Calu3 (cell line): ENCODE results near the gene RASA4. TPM values are rescaled to one million over a fixed set of nuclear protein-coding genes. Genes with fewer than 3 reads are reported as not detected.
"Not testable (repeated sequence)": the region's sequence is repeated elsewhere in the genome, so short reads cannot be mapped to it uniquely, and the experiment has no call there.

Source experiments
- BruUV-seq: library from RNA; stranded (reverse); fragments of 400-500 nt; replicated peaks from 2 replicates; lab custom pipeline; 2021; lab: Mats Ljungman, UMichigan
- CTCF ChIA-PET: fragments of 300-600 bp; sonication (Branson Sonifier 250); formaldehyde crosslinking; loops from one replicate; lab custom pipeline; 2022; ENCODE audit warnings: antibody characterized with exemption; lab: Charles Lee
- DNase-seq: peaks from one replicate; pipeline ENCODE4 v3.0.0; 2022
- H3K27ac Mint-ChIP-seq: one replicate; pipeline ENCODE4 v1.8.0; 2022; ENCODE audit warnings: mixed read lengths; ENCODE audit not compliant: unreplicated experiment
- H3K27me3 Mint-ChIP-seq: one replicate; pipeline ENCODE4 v1.8.0; 2022; ENCODE audit warnings: mixed read lengths; ENCODE audit not compliant: unreplicated experiment
- H3K36me3 Mint-ChIP-seq: one replicate; pipeline ENCODE4 v1.8.0; 2022; ENCODE audit warnings: mild to moderate bottlenecking, moderate library complexity, mixed read lengths; ENCODE audit not compliant: insufficient read depth, unreplicated experiment
- H3K4me1 Mint-ChIP-seq: one replicate; pipeline ENCODE4 v1.8.0; 2022; ENCODE audit warnings: mild to moderate bottlenecking, low read depth, mixed read lengths; ENCODE audit not compliant: unreplicated experiment
- H3K4me3 Mint-ChIP-seq: one replicate; pipeline ENCODE4 v1.8.0; 2022; ENCODE audit warnings: mild to moderate bottlenecking, low read depth, moderate library complexity, mixed read lengths; ENCODE audit not compliant: unreplicated experiment
- H3K9me3 Mint-ChIP-seq: one replicate; pipeline ENCODE4 v1.8.0; 2022; ENCODE audit warnings: low read depth, mixed read lengths; ENCODE audit not compliant: unreplicated experiment
- intact Hi-C: fragments of 100-400 bp; cut with micrococcal nuclease; formaldehyde crosslinking; loops from one replicate; pipeline ENCODE4 v1.10.0; 2022; ENCODE audit not compliant: unreplicated experiment
- total RNA-seq: library from RNA; stranded (reverse); gene quantifications from 2 replicates; pipeline ENCODE4 v1.2.3, GENCODE V29; 2022

Gene RASA4
- total RNA-seq, 1 experiment from 2014 or later: 8.6 TPM

- H3K27me3 Mint-ChIP-seq, H3K4me3 Mint-ChIP-seq, CTCF ChIA-PET, H3K27ac Mint-ChIP-seq, H3K9me3 Mint-ChIP-seq, H3K4me1 Mint-ChIP-seq, H3K36me3 Mint-ChIP-seq, BruUV-seq, DNase-seq, intact Hi-C loops: not testable (repeated sequence)
These were observed 14.1 kb upstream of the RASA4 start for GRCh38 chr7:102630622-102631021.

GRCh38 chr7:102627271-102627904 lies 10.8 kb upstream of the RASA4 start:
- H3K4me3 Mint-ChIP-seq, H3K9me3 Mint-ChIP-seq, CTCF ChIA-PET, BruUV-seq, H3K27me3 Mint-ChIP-seq, H3K27ac Mint-ChIP-seq, H3K36me3 Mint-ChIP-seq, DNase-seq, intact Hi-C loops, H3K4me1 Mint-ChIP-seq: not testable (repeated sequence)

GRCh38 chr7:102618122-102618521 lies 1.6 kb upstream of the RASA4 start:
- H3K4me1 Mint-ChIP-seq, H3K4me3 Mint-ChIP-seq, H3K36me3 Mint-ChIP-seq, BruUV-seq, CTCF ChIA-PET, H3K27me3 Mint-ChIP-seq, H3K9me3 Mint-ChIP-seq, intact Hi-C loops, H3K27ac Mint-ChIP-seq, DNase-seq: not testable (repeated sequence)

- CTCF ChIA-PET, H3K4me1 Mint-ChIP-seq, H3K36me3 Mint-ChIP-seq, DNase-seq, H3K9me3 Mint-ChIP-seq, H3K27me3 Mint-ChIP-seq, H3K4me3 Mint-ChIP-seq, intact Hi-C loops, H3K27ac Mint-ChIP-seq, BruUV-seq: not testable (repeated sequence)
These were observed 626 bp downstream of the RASA4 start for GRCh38 chr7:102615930-102616329.

- BruUV-seq, H3K9me3 Mint-ChIP-seq, DNase-seq, H3K36me3 Mint-ChIP-seq, H3K4me3 Mint-ChIP-seq, H3K4me1 Mint-ChIP-seq, H3K27me3 Mint-ChIP-seq, H3K27ac Mint-ChIP-seq, CTCF ChIA-PET, intact Hi-C loops: not testable (repeated sequence)
These were observed 1.7 kb downstream of the RASA4 start for GRCh38 chr7:102614873-102615272.

- H3K36me3 Mint-ChIP-seq, intact Hi-C loops, H3K4me3 Mint-ChIP-seq, H3K4me1 Mint-ChIP-seq, DNase-seq, CTCF ChIA-PET, BruUV-seq, H3K27ac Mint-ChIP-seq, H3K9me3 Mint-ChIP-seq, H3K27me3 Mint-ChIP-seq: not testable (repeated sequence)
These were observed 2.2 kb downstream of the RASA4 start for GRCh38 chr7:102614346-102614697.

- H3K27me3 Mint-ChIP-seq, DNase-seq, H3K27ac Mint-ChIP-seq, BruUV-seq, H3K36me3 Mint-ChIP-seq, intact Hi-C loops, CTCF ChIA-PET, H3K4me1 Mint-ChIP-seq, H3K9me3 Mint-ChIP-seq, H3K4me3 Mint-ChIP-seq: not testable (repeated sequence)
These were observed 2.8 kb downstream of the RASA4 start for GRCh38 chr7:102613575-102614345.

GRCh38 chr7:102611675-102612325 lies 4.8 kb downstream of the RASA4 start:
- H3K36me3 Mint-ChIP-seq, H3K4me1 Mint-ChIP-seq, H3K27ac Mint-ChIP-seq, BruUV-seq, CTCF ChIA-PET, H3K27me3 Mint-ChIP-seq, DNase-seq, H3K4me3 Mint-ChIP-seq, intact Hi-C loops, H3K9me3 Mint-ChIP-seq: not testable (repeated sequence)

GRCh38 chr7:102611013-102611674 lies 5.4 kb downstream of the RASA4 start:
- CTCF ChIA-PET, H3K4me1 Mint-ChIP-seq, DNase-seq, H3K36me3 Mint-ChIP-seq, BruUV-seq, H3K27me3 Mint-ChIP-seq, H3K27ac Mint-ChIP-seq, intact Hi-C loops, H3K9me3 Mint-ChIP-seq, H3K4me3 Mint-ChIP-seq: not testable (repeated sequence)
